ENCODE data around the gene RFNG.

RFNG gene

GRCh38 chr17:82051776-82052637, at the start of gene RFNG, which contains the start of gene GPS1:
Gene RFNG (minus strand): TSS chr17:82051811. CDS start chr17:82051766, 45 bp downstream.
Gene GPS1 (plus strand): TSS chr17:82051898. CDS start chr17:82051932, 34 bp downstream.
- peak; percentile 87 for DNase-seq

- no peak for DNase-seq
These were observed 49.7 kb upstream of the RFNG start for GRCh38 chr17:82101301-82101715.

GRCh38 chr17:82100502-82101298, 49.1 kb upstream of the RFNG start:
- DNase-seq = no peak

- DNase-seq = peak; percentile 28
These were observed 47.5 kb upstream of the RFNG start for GRCh38 chr17:82098939-82099763.

- DNase-seq = peak; percentile 98
These were observed 46.7 kb upstream of the RFNG start, which contains the start of gene FASN for GRCh38 chr17:82098169-82098938. Gene FASN (minus strand): TSS chr17:82098236. CDS start chr17:82096445, 1,791 bp downstream.

GRCh38 chr17:82097919-82098168, 46.2 kb upstream of the RFNG start:
- no peak for DNase-seq

- DNase-seq = peak; percentile 30
These were observed 45.7 kb upstream of the RFNG start for GRCh38 chr17:82097184-82097918.

GRCh38 chr17:82096709-82097183, 45.1 kb upstream of the RFNG start:
- no peak for DNase-seq

GRCh38 chr17:82095777-82096708, 44.4 kb upstream of the RFNG start:
- DNase-seq = no peak

GRCh38 chr17:82094931-82095776, 43.5 kb upstream of the RFNG start:
- no peak for DNase-seq

- no peak for DNase-seq
These were observed 41.6 kb upstream of the RFNG start for GRCh38 chr17:82092995-82093751.

- DNase-seq = no peak
These were observed 41.0 kb upstream of the RFNG start for GRCh38 chr17:82092628-82092994.

GRCh38 chr17:82092094-82092586, 40.5 kb upstream of the RFNG start:
- DNase-seq = no peak

GRCh38 chr17:82091264-82092066, 39.9 kb upstream of the RFNG start:
- no peak for DNase-seq

- DNase-seq = no peak
These were observed 39.1 kb upstream of the RFNG start for GRCh38 chr17:82090549-82091263.

- no peak for DNase-seq
These were observed 38.3 kb upstream of the RFNG start for GRCh38 chr17:82089723-82090548.
